HepG2 (cell line): ENCODE results near the gene TARS3.

Experiments used
- DMAP1 ChIP-seq: IDR thresholded peaks from 2 replicates; pipeline ENCODE4 v1.6.1; 2016
- FLYWCH1 ChIP-seq: sonication (generic); formaldehyde crosslinking; IDR thresholded peaks from 2 replicates; pipeline ENCODE4 v1.8.1; 2023; ENCODE audit warnings: mild to moderate bottlenecking, missing genetic modification reagents
- SMAD1 ChIP-seq: sonication (generic); formaldehyde crosslinking; IDR thresholded peaks from 2 replicates; pipeline ENCODE4 v1.4.0; 2020; ENCODE audit warnings: missing genetic modification reagents, low read depth, mild to moderate bottlenecking, borderline replicate concordance
- TF ChIP-seq, protein P1 (sequence below): sonication (generic); formaldehyde crosslinking; IDR thresholded peaks from 2 replicates; pipeline ENCODE4 v1.5.0; 2020; ENCODE audit warnings: mild to moderate bottlenecking, missing genetic modification reagents, moderate library complexity
- TF ChIP-seq, protein P2 (sequence below): fragments of 450-650 bp; IDR thresholded peaks from 2 replicates; pipeline ENCODE4 v1.6.1; 2016

DNA sequence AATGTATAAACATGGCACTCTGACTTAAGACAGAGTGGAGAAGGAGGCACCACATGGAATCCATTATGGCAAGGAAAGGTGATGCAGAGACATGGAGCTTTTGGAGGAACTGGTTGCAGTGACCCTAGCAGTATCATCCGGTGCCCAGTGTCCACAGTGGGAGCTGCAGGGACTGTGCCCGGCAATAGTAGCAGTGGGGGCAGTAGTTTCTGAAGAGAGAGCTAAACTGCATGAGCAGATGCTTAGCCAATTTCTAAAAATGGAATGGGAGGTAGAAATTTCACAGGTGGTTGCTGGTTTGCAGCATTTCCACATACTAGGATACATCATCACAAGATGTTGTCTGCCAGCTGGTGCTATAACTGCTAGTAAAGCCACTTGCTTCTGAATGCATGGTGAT, 64.3 kb downstream of the TARS3 start:
- TF ChIP-seq, protein P1, sequence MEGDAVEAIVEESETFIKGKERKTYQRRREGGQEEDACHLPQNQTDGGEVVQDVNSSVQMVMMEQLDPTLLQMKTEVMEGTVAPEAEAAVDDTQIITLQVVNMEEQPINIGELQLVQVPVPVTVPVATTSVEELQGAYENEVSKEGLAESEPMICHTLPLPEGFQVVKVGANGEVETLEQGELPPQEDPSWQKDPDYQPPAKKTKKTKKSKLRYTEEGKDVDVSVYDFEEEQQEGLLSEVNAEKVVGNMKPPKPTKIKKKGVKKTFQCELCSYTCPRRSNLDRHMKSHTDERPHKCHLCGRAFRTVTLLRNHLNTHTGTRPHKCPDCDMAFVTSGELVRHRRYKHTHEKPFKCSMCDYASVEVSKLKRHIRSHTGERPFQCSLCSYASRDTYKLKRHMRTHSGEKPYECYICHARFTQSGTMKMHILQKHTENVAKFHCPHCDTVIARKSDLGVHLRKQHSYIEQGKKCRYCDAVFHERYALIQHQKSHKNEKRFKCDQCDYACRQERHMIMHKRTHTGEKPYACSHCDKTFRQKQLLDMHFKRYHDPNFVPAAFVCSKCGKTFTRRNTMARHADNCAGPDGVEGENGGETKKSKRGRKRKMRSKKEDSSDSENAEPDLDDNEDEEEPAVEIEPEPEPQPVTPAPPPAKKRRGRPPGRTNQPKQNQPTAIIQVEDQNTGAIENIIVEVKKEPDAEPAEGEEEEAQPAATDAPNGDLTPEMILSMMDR: no peak
- TF ChIP-seq DMAP1 (CRISPR knock-in tag): no peak
- TF ChIP-seq, protein P2, sequence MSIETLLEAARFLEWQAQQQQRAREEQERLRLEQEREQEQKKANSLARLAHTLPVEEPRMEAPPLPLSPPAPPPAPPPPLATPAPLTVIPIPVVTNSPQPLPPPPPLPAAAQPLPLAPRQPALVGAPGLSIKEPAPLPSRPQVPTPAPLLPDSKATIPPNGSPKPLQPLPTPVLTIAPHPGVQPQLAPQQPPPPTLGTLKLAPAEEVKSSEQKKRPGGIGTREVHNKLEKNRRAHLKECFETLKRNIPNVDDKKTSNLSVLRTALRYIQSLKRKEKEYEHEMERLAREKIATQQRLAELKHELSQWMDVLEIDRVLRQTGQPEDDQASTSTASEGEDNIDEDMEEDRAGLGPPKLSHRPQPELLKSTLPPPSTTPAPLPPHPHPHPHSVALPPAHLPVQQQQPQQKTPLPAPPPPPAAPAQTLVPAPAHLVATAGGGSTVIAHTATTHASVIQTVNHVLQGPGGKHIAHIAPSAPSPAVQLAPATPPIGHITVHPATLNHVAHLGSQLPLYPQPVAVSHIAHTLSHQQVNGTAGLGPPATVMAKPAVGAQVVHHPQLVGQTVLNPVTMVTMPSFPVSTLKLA: no peak
- TF ChIP-seq SMAD1 (CRISPR knock-in tag): no peak
- TF ChIP-seq FLYWCH1 (CRISPR knock-in tag): no peak
